ENCODE data around the gene ABCA10.

The ABCA10 gene

GRCh38 chr17:69142175-69142802 is 86.3 kb downstream of the ABCA10 start:
- H3K9ac ChIP-seq, result no peak overlapping the region
- peaks cover 0 to 46% (median 0%) of the 10 kb centered on the region in 10 experiments; a peak in 5 of 20 replicates for H3K4me1 ChIP-seq
- TF ChIP-seq Cebpa-rat (IDR thresholded peaks at IDR 0.05), result no peak
- H3K27me3 ChIP-seq, result no peaks in the 10 kb centered on the region
- H3K27ac ChIP-seq, result peak overlapping the region in 2 of 11 experiments; percentile 8 to 23; a peak in 2 of 22 replicates
- peak overlapping the region in 3 of 11 experiments; percentile 8 to 39 (median 36); a peak in 4 of 22 replicates for H3K4me2 ChIP-seq
- 0 out of 22 replicates have a peak, but pooled peaks cover 0 to 5% (median 0%) of the 10 kb centered on the region in 11 experiments for H3K36me3 ChIP-seq
- no peak overlapping the region for H3K4me3 ChIP-seq
- peaks cover 0 to 10% (median 5%) of the 10 kb centered on the region in 11 experiments; a peak in 7 of 22 replicates for H3K9me3 ChIP-seq (replicated peaks in 1 of 11)
- no peaks in the 10 kb centered on the region for H4K20me1 ChIP-seq

GRCh38 chr17:69141431-69142174 is 87.0 kb downstream of the ABCA10 start, which contains the start of gene ABCA6:
Gene ABCA6, minus strand, starts transcription at chr17:69141895. Its CDS starts 1,192 bp downstream, at chr17:69140703.
- H4K20me1 ChIP-seq, result no peaks in the 10 kb centered on the region
- H3K4me2 ChIP-seq, result peak within 1 kb of the TSS in 3 of 11 experiments; percentile 8 to 39 (median 36); a peak in 5 of 22 replicates
- H3K27ac ChIP-seq, result peak within 1 kb of the TSS in 3 of 11 experiments; percentile 8 to 56 (median 25); a peak in 4 of 22 replicates
- H3K4me1 ChIP-seq, result peaks cover 0 to 46% (median 0%) of the 10 kb centered on the region in 10 experiments; a peak in 5 of 20 replicates
- H3K4me3 ChIP-seq, result no peak within 1 kb of the TSS
- H3K9me3 ChIP-seq (replicated peaks in 1 of 11), result peaks cover 0 to 16% (median 5%) of the 10 kb centered on the region in 11 experiments; a peak in 7 of 22 replicates
- no peak for TF ChIP-seq Cebpa-rat (IDR thresholded peaks at IDR 0.05)
- 0 out of 22 replicates have a peak within 1 kb of the TSS, but pooled peaks of 1 of the 11 experiments have one; percentile 36 for H3K9ac ChIP-seq
- no peaks in the 10 kb centered on the region for H3K27me3 ChIP-seq
- 0 out of 22 replicates have a peak, but pooled peaks cover 0 to 5% (median 0%) of the 10 kb centered on the region in 11 experiments for H3K36me3 ChIP-seq

- no peak overlapping the region for H3K9ac ChIP-seq
- no peaks in the 10 kb centered on the region for H4K20me1 ChIP-seq
- H3K4me2 ChIP-seq, result no peak overlapping the region
- peaks cover 0 to 21% (median 0%) of the 10 kb centered on the region in 10 experiments; a peak in 5 of 20 replicates for H3K4me1 ChIP-seq
- H3K36me3 ChIP-seq, result 0 out of 22 replicates have a peak, but pooled peaks cover 0 to 5% (median 0%) of the 10 kb centered on the region in 11 experiments
- TF ChIP-seq Cebpa-rat (IDR thresholded peaks at IDR 0.05), result no peak
- H3K27ac ChIP-seq, result no peak overlapping the region
- H3K4me3 ChIP-seq, result no peak overlapping the region
- H3K27me3 ChIP-seq, result no peaks in the 10 kb centered on the region
- peaks cover 0 to 33% (median 5%) of the 10 kb centered on the region in 11 experiments; a peak in 8 of 22 replicates for H3K9me3 ChIP-seq (replicated peaks in 1 of 11)
Measured at GRCh38 chr17:69134112-69134511, 94.5 kb downstream of the ABCA10 start.

- peak overlapping the region in 1 of 11 experiments; percentile 16; a peak in 2 of 22 replicates for H3K27ac ChIP-seq
- TF ChIP-seq Cebpa-rat (IDR thresholded peaks at IDR 0.05), result no peak
- no peak overlapping the region for H3K4me3 ChIP-seq
Measured at GRCh38 chr17:69130627-69131296, 97.9 kb downstream of the ABCA10 start.

GRCh38 chr17:69123626-69124025 is 105.0 kb downstream of the ABCA10 start:
- TF ChIP-seq Cebpa-rat (IDR thresholded peaks at IDR 0.05), result no peak
- Histone ChIP-seq H3K27me3 (no peaks in the 10 kb centered on the region), H4K20me1 (no peaks in the 10 kb centered on the region), H3K27ac (no peak overlapping the region), H3K4me3 (no peak overlapping the region), H3K36me3 (no peaks in the 10 kb centered on the region), H3K9me3 (replicated peaks in 1 of 11) (no peaks in the 10 kb centered on the region), H3K4me1 (peaks cover 0 to 33% (median 0%) of the 10 kb centered on the region in 10 experiments; a peak in 6 of 20 replicates), H3K9ac (no peak overlapping the region), H3K4me2 (no peak overlapping the region)

More at GRCh38 chr17:69130627-69131296, 97.9 kb downstream of the ABCA10 start:
- peaks cover 0 to 21% (median 0%) of the 10 kb centered on the region in 10 experiments; a peak in 5 of 20 replicates for H3K4me1 ChIP-seq
- H3K4me2 ChIP-seq, result peak overlapping the region in 3 of 11 experiments; percentile 28 to 61 (median 33); a peak in 4 of 22 replicates
- no peaks in the 10 kb centered on the region for H3K27me3 ChIP-seq
- peaks cover 0 to 14% (median 0%) of the 10 kb centered on the region in 11 experiments; a peak in 4 of 22 replicates for H3K9me3 ChIP-seq (replicated peaks in 1 of 11)
- H4K20me1 ChIP-seq, result no peaks in the 10 kb centered on the region
- H3K36me3 ChIP-seq, result no peaks in the 10 kb centered on the region
- no peak overlapping the region for H3K9ac ChIP-seq

GRCh38 chr17:69122065-69122464 is 106.6 kb downstream of the ABCA10 start:
- peak overlapping the region in 1 of 11 experiments; percentile 10; a peak in 2 of 22 replicates for H3K4me2 ChIP-seq
- no peak overlapping the region; a peak in 1 of 22 replicates for H3K27ac ChIP-seq
- H3K27me3 ChIP-seq, result no peaks in the 10 kb centered on the region
- no peak overlapping the region for H3K4me3 ChIP-seq
- no peaks in the 10 kb centered on the region for H3K9me3 ChIP-seq (replicated peaks in 1 of 11)
- no peak for TF ChIP-seq Cebpa-rat (IDR thresholded peaks at IDR 0.05)
- H3K9ac ChIP-seq, result no peak overlapping the region
- peaks cover 0 to 49% (median 2%) of the 10 kb centered on the region in 10 experiments; a peak in 8 of 20 replicates for H3K4me1 ChIP-seq
- H3K36me3 ChIP-seq, result no peaks in the 10 kb centered on the region
- no peaks in the 10 kb centered on the region for H4K20me1 ChIP-seq

GRCh38 chr17:69117855-69118784 is 110.5 kb downstream of the ABCA10 start:
- Histone ChIP-seq H3K27me3 (no peaks in the 10 kb centered on the region), H4K20me1 (no peaks in the 10 kb centered on the region), H3K4me3 (peak overlapping the region in 1 of 10 experiments; percentile 1; a peak in 1 of 20 replicates), H3K4me2 (peak overlapping the region in 5 of 11 experiments; percentile 33 to 80 (median 66); a peak in 10 of 22 replicates), H3K27ac (peak overlapping the region in 5 of 11 experiments; percentile 46 to 97 (median 81); a peak in 10 of 22 replicates), H3K36me3 (no peaks in the 10 kb centered on the region), H3K9ac (peak overlapping the region in 3 of 11 experiments; percentile 36 to 78 (median 64); a peak in 5 of 22 replicates), H3K9me3 (replicated peaks in 1 of 11) (peaks cover 0 to 1% (median 0%) of the 10 kb centered on the region in 11 experiments; a peak in 1 of 22 replicates), H3K4me1 (peaks cover 0 to 80% (median 12%) of the 10 kb centered on the region in 10 experiments; a peak in 13 of 20 replicates)
- no peak for TF ChIP-seq Cebpa-rat (IDR thresholded peaks at IDR 0.05)
